ENCODE data around the gene SLC9A7. TPM values are rescaled to one million over a fixed set of nuclear protein-coding genes. Genes with fewer than 3 reads are reported as not detected.

SLC9A7 gene
- total RNA-seq, 1 donor = 46.6 TPM

DNA sequence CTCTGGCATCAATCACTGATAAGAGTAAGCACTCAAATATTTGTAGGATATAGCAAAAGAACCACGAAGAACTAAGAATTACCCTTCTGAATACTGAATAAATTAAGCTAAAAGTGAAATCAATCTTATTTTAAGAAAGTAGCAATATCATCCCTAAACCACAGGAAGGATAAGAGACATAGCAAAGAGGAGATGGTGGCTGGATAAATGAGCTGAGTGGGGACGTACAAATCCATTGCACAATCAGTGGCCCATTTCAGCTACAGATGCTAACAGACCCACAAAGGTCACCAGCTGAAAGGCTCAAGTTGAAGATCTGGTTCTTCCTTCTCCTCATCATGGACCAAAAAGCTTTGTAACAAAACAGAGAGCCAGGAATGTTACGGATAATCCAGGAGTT lies 77.1 kb downstream of the SLC9A7 start:
- no peak overlapping the region for H3K4me3 ChIP-seq (ENCODE audit: low read depth, low read length)
- TF ChIP-seq, protein P1, sequence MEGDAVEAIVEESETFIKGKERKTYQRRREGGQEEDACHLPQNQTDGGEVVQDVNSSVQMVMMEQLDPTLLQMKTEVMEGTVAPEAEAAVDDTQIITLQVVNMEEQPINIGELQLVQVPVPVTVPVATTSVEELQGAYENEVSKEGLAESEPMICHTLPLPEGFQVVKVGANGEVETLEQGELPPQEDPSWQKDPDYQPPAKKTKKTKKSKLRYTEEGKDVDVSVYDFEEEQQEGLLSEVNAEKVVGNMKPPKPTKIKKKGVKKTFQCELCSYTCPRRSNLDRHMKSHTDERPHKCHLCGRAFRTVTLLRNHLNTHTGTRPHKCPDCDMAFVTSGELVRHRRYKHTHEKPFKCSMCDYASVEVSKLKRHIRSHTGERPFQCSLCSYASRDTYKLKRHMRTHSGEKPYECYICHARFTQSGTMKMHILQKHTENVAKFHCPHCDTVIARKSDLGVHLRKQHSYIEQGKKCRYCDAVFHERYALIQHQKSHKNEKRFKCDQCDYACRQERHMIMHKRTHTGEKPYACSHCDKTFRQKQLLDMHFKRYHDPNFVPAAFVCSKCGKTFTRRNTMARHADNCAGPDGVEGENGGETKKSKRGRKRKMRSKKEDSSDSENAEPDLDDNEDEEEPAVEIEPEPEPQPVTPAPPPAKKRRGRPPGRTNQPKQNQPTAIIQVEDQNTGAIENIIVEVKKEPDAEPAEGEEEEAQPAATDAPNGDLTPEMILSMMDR (IDR thresholded peaks at IDR 0.05; ENCODE audit: insufficient read depth, low read depth, low read length) = no peak
- peak; percentile 46 for DNase-seq (ENCODE audit: low read depth)

DNA sequence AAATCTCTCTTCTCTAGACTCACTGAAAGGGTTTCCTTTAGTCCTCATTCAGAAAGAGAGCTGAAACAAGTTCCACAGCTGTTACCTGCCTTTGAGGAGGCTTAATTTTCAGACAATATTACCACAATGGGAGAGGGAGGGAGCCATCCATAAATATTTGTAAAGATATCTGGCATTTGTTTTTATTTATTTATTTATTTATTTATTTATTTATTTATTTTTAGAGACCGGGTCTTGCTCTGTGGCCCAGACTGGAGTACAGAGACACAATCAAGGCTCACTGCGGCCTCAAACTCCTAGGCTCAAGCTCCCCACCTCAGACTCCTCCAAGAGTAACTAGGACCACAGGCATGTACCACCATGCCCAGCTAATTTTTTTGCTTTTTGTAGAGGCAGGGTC lies 80.7 kb downstream of the SLC9A7 start:
- TF ChIP-seq, protein P1 (IDR thresholded peaks at IDR 0.05; ENCODE audit: insufficient read depth, low read depth, low read length) = no peak
- no peak for DNase-seq (ENCODE audit: low read depth)
- H3K4me3 ChIP-seq (ENCODE audit: low read depth, low read length) = no peak overlapping the region

- no peak for DNase-seq (ENCODE audit: low read depth)
- TF ChIP-seq, protein P1 (IDR thresholded peaks at IDR 0.05; ENCODE audit: insufficient read depth, low read depth, low read length) = no peak
- no peak overlapping the region for H3K4me3 ChIP-seq (ENCODE audit: low read depth, low read length)
Observed at GRCh38 chrX:46676399-46677356, 82.2 kb downstream of the SLC9A7 start.

- TF ChIP-seq, protein P1 (IDR thresholded peaks at IDR 0.05; ENCODE audit: insufficient read depth, low read depth, low read length) = no peak
- H3K4me3 ChIP-seq (ENCODE audit: low read depth, low read length) = no peak overlapping the region
- DNase-seq (ENCODE audit: low read depth) = no peak
Observed at GRCh38 chrX:46673620-46674359, 85.1 kb downstream of the SLC9A7 start.

- no peak overlapping the region for H3K4me3 ChIP-seq (ENCODE audit: low read depth, low read length)
- DNase-seq (ENCODE audit: low read depth) = no peak
- TF ChIP-seq, protein P1 (IDR thresholded peaks at IDR 0.05; ENCODE audit: insufficient read depth, low read depth, low read length) = no peak
Observed at GRCh38 chrX:46670316-46670715, 88.6 kb downstream of the SLC9A7 start.

- peak; percentile 57 for DNase-seq (ENCODE audit: low read depth)
- TF ChIP-seq, protein P1 (IDR thresholded peaks at IDR 0.05; ENCODE audit: insufficient read depth, low read depth, low read length) = no peak
- no peak overlapping the region for H3K4me3 ChIP-seq (ENCODE audit: low read depth, low read length)
Observed at GRCh38 chrX:46666831-46667230, 92.1 kb downstream of the SLC9A7 start.
